Endothelial cell of umbilical vein (primary cell): ENCODE measurements around the gene ZDHHC14. TPM values are rescaled to one million over a fixed set of nuclear protein-coding genes. Genes with fewer than 3 reads are reported as not detected.

Experiments used
- BruUV-seq: library from RNA; stranded (reverse); fragments of 400-500 nt; replicated peaks from 2 replicates; lab custom pipeline; 2021; lab: Mats Ljungman, UMichigan
- CTCF ChIA-PET: fragments of 300-600, 350-600 bp; sonication (Branson Sonifier 250); formaldehyde crosslinking; loops from one replicate; lab custom pipeline; 2021; ENCODE audit warnings: antibody characterized with exemption, inconsistent platforms; lab: Charles Lee
- POLR2A ChIA-PET: fragments of 300-600, 350-600 bp; sonication (Branson Sonifier 250); formaldehyde crosslinking; loops from one replicate; lab custom pipeline; 2021; ENCODE audit warnings: antibody characterized with exemption, inconsistent platforms; lab: Charles Lee
- DNase-seq: peaks from one replicate; pipeline ENCODE4 v3.0.0-alpha.2; 2011; ENCODE audit warnings: low read depth, low spot score
- FAIRE-seq: peaks from 2 replicates; lab custom pipeline; 2011; peaks lifted over from hg19 to GRCh38; lab: Jason Lieb, UNC
- H2AFZ ChIP-seq: 2 replicates; pipeline ENCODE4 v1.6.0; 2012; ENCODE audit warnings: low read depth, low read length, control low read depth, inconsistent platforms
- H3K27ac ChIP-seq: 2 replicates; pipeline ENCODE4 v1.5.1; 2011; ENCODE audit warnings: low read depth, mild to moderate bottlenecking, control low read depth, low read length, moderate library complexity; ENCODE audit not compliant: insufficient read depth
- H3K27me3 ChIP-seq, 2 experiments: 2 replicates each; pipeline versions ENCODE4 v1.6.0 to v1.6.1; 2011; ENCODE audit warnings: low read length in 2 of 2, mixed read lengths in 1 of 2; ENCODE audit not compliant: control insufficient read depth in 2 of 2, insufficient read depth in 2 of 2
- H3K36me3 ChIP-seq, 2 experiments: 2 replicates in 1 of 2; 3 replicates in 1 of 2; pipeline ENCODE4 v1.5.1; 2011; ENCODE audit warnings: low read length in 2 of 2, mild to moderate bottlenecking in 1 of 2, moderate library complexity in 1 of 2; ENCODE audit not compliant: control insufficient read depth in 2 of 2, insufficient read depth in 2 of 2; ENCODE audit errors: extremely low read depth in 1 of 2
- H3K4me1 ChIP-seq: 3 replicates; pipeline ENCODE4 v1.5.1; 2011; ENCODE audit warnings: mild to moderate bottlenecking, low read length; ENCODE audit not compliant: control insufficient read depth, insufficient read depth; ENCODE audit errors: extremely low read depth
- H3K4me2 ChIP-seq: 2 replicates; pipeline ENCODE4 v1.6.1; 2011; ENCODE audit warnings: low read length, control low read depth, mixed read lengths; ENCODE audit not compliant: insufficient read depth
- H3K4me3 ChIP-seq, 3 experiments: fragments of 200-600 bp in 1 of 3; sonication (generic), shearing (Covaris generic) in 1 of 3; replicated peaks in 1 of 3; 2 replicates each; pipeline ENCODE4 v1.5.1; 2011 to 2016; ENCODE audit warnings: control low read depth in 3 of 3, low read length in 3 of 3, mild to moderate bottlenecking in 2 of 3, inconsistent platforms in 1 of 3, low read depth in 1 of 3, moderate library complexity in 1 of 3; ENCODE audit not compliant: insufficient read depth in 1 of 3
- H3K79me2 ChIP-seq: 2 replicates; pipeline ENCODE4 v1.6.0; 2012; ENCODE audit warnings: low read length, inconsistent platforms; ENCODE audit not compliant: control insufficient read depth, insufficient read depth
- H3K9ac ChIP-seq: replicated peaks from 2 replicates; pipeline ENCODE3; 2011; ENCODE audit warnings: low read length, control low read depth; ENCODE audit not compliant: insufficient read depth; ENCODE audit errors: extremely low read depth
- H3K9me1 ChIP-seq: replicated peaks from 3 replicates; pipeline ENCODE4 v1.6.0; 2011; ENCODE audit warnings: mild to moderate bottlenecking, low read length; ENCODE audit not compliant: control insufficient read depth, insufficient read depth; ENCODE audit errors: extremely low read depth
- H3K9me3 ChIP-seq: replicated peaks from 2 replicates; pipeline ENCODE4 v1.5.1; 2012; ENCODE audit warnings: low read length, inconsistent platforms; ENCODE audit not compliant: control insufficient read depth, insufficient read depth
- H4K20me1 ChIP-seq: replicated peaks from 2 replicates; pipeline ENCODE3; 2011; ENCODE audit warnings: mild to moderate bottlenecking, low read length; ENCODE audit not compliant: control insufficient read depth, insufficient read depth; ENCODE audit errors: extremely low read depth
- CTCF ChIP-seq, 2 donors: IDR thresholded peaks; 1 replicate in 1 of 2; 2 replicates in 1 of 2; pipeline ENCODE4 v1.5.1; 2011; ENCODE audit warnings: low read length in 2 of 2, mild to moderate bottlenecking in 2 of 2, moderate library complexity in 2 of 2, control low read depth in 1 of 2, inconsistent platforms in 1 of 2, low read depth in 1 of 2; ENCODE audit not compliant: insufficient read depth in 1 of 2; ENCODE audit errors: extremely low read depth in 1 of 2
- EZH2 ChIP-seq: IDR thresholded peaks from 2 replicates; pipeline ENCODE4 v1.6.1; 2012; ENCODE audit warnings: borderline replicate concordance, low read depth, mild to moderate bottlenecking, moderate library complexity, low read length, inconsistent platforms; ENCODE audit not compliant: severe bottlenecking
- FOS ChIP-seq: IDR thresholded peaks from 2 replicates; pipeline ENCODE4 v1.6.1; 2011; ENCODE audit warnings: mild to moderate bottlenecking, low read length, moderate library complexity, borderline replicate concordance; ENCODE audit not compliant: insufficient read depth
- GATA2 ChIP-seq: IDR thresholded peaks from 2 replicates; pipeline ENCODE4 v1.7.0; 2011; ENCODE audit warnings: low read depth, mild to moderate bottlenecking, moderate library complexity, mixed read lengths, low read length; ENCODE audit not compliant: insufficient read length, insufficient read depth
- MAX ChIP-seq: IDR thresholded peaks from 2 replicates; pipeline ENCODE4 v1.6.1; 2011; ENCODE audit not compliant: insufficient read depth, insufficient read length
- POLR2AphosphoS5 ChIP-seq: IDR thresholded peaks from 2 replicates; pipeline ENCODE4 v1.6.1; 2012; ENCODE audit warnings: low read depth, mild to moderate bottlenecking, control low read depth, low read length, moderate library complexity; ENCODE audit not compliant: insufficient read depth
- dilution Hi-C: fragments of 300-500 bp; cut with MboI; formaldehyde crosslinking; loops from one replicate; pipeline ENCODE4 v1.15.0; 2019; ENCODE audit warnings: low sequenced_read_pairs; ENCODE audit not compliant: extremely low pct_ligation_motif_present
- intact Hi-C: fragments of 100-400 bp; cut with micrococcal nuclease; formaldehyde crosslinking; loops from one replicate; pipeline ENCODE4 v1.10.0; 2022
- polyA plus RNA-seq, 4 experiments: library from polyadenylated mRNA; depleted of rRNA in 3 of 4; stranded (reverse) in 3 of 4; unstranded in 1 of 4; fragments of >200 nt; gene quantifications; 2 replicates each; pipeline versions ENCODE4 v1.2.1 to v1.2.3, GENCODE V29; 2011 to 2012; ENCODE audit warnings: missing spikeins in 1 of 4
- total RNA-seq: library from RNA; stranded (reverse); gene quantifications from 2 replicates; pipeline ENCODE4 v1.2.3, GENCODE V29; 2021

The ZDHHC14 gene
- total and polyA plus RNA-seq, 2 donors (not counting 3 experiments of a cell fraction or from before 2014, with no cell fraction given): 23.0 to 25.6 TPM

DNA sequence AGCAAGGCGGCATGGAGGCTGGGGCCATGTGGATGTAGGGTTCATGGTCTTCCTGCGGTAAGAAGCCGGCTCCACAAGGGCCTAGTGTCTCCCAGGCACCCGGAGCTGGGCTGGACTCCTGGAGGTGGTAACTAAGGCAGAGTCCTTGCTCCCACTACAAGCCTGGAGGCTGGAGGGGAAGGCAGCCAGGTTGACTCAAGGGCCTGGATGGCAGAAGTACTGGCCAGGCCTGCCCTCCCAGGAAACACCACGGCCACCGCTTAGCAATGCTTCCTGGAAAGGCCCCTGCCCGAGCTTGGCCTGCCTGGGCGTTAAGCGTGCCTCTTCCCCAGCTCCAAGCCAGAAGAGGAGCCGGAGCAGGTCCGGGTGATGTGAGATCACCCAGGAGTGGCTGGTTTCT, 182.0 kb downstream of the ZDHHC14 start:
- DNase-seq: no peak
- no peaks in the 10 kb centered on the region for H3K4me1 ChIP-seq
- ChIA-PET CTCF (no interaction called here), POLR2A (no interaction called here)
- no peaks in the 10 kb centered on the region for H3K36me3 ChIP-seq
- H3K4me2 ChIP-seq: no peak overlapping the region
- no TSS peak for BruUV-seq
- no peaks in the 10 kb centered on the region for H3K9me3 ChIP-seq
- H4K20me1 ChIP-seq: no peaks in the 10 kb centered on the region
- TF ChIP-seq POLR2AphosphoS5: no peak
- TF ChIP-seq CTCF (IDR thresholded peaks at IDR 0.05; ENCODE audit: extremely low read depth in 1 of 2, insufficient read depth in 1 of 2, low read depth in 1 of 2, low read length in 2 of 2): no peak
- TF ChIP-seq GATA2: no peak
- no peak for TF ChIP-seq FOS
- TF ChIP-seq EZH2: no peak
- no peak for TF ChIP-seq MAX
- H3K27me3 ChIP-seq: no peaks in the 10 kb centered on the region
- intact Hi-C loops: no loop called here
- FAIRE-seq: no peak
- H2AFZ ChIP-seq: no peak overlapping the region
- dilution Hi-C loops: no loop called here
- no peaks in the 10 kb centered on the region for H3K79me2 ChIP-seq
- H3K9me1 ChIP-seq: no peaks in the 10 kb centered on the region
- H3K27ac ChIP-seq: no peak overlapping the region
- H3K9ac ChIP-seq: no peak overlapping the region
- H3K4me3 ChIP-seq: no peak overlapping the region
